SU-DHL-6 (cell line): ENCODE data around the gene ADAMTS3.

Experiments
- CTCF ChIP-seq: fragments of 200-600 bp; sonication (generic); IDR thresholded peaks from one replicate; pipeline ENCODE4 v1.5.1; 2017; ENCODE audit warnings: antibody characterized with exemption, mild to moderate bottlenecking, low read length, moderate library complexity; ENCODE audit not compliant: insufficient read depth, poor library complexity, severe bottlenecking
- EZH2phosphoT487 ChIP-seq: fragments of 200-600 bp; sonication (generic), shearing (Covaris generic); conservative IDR thresholded peaks from 2 replicates; pipeline ENCODE4 v1.6.1; 2018; ENCODE audit warnings: mild to moderate bottlenecking, antibody characterized with exemption, low read length, moderate library complexity, mixed read lengths

GRCh38 chr4:72388521-72388920 is 180.5 kb downstream of the ADAMTS3 start:
- TF ChIP-seq CTCF (no peak), EZH2phosphoT487 (no peak)
